ENCODE results near the gene CEP112. TPM values are rescaled to one million over a fixed set of nuclear protein-coding genes. Genes with fewer than 3 reads are reported as not detected.

The CEP112 gene
- total and polyA plus RNA-seq, 2 of the 8 experiments (the other 6 are each of a cell fraction or from before 2014, with no cell fraction given) = 0.62 to 3.1 TPM

- H4K91ac ChIP-seq (replicated peaks; ENCODE audit: insufficient read length, low read length) = no peak overlapping the region
- no peak overlapping the region for H2BK12ac ChIP-seq (ENCODE audit: low read depth, low read length)
- H3K23me2 ChIP-seq (ENCODE audit: low read depth, low read length) = no peaks in the 10 kb centered on the region
- no peak overlapping the region for H2AK5ac ChIP-seq (ENCODE audit: low read depth, low read length)
- H2BK5ac ChIP-seq (ENCODE audit: low read depth, low read length) = no peak overlapping the region
- 96% methylated on average over 2 of the region's 2 CpGs; no CpG with 5 or more reads in 1 of the 2 experiments for WGBS, 2 experiments (ENCODE audit: extremely low coverage in 1 of 2, insufficient coverage in 1 of 2, insufficient read length in 1 of 2, insufficient replicate concordance in 2 of 2, low coverage in 1 of 2, low lambda C conversion rate in 2 of 2, missing lambda C conversion rate in 1 of 2)
- no peak overlapping the region for H4K5ac ChIP-seq (ENCODE audit: insufficient read length, low read depth, low read length)
- H2BK20ac ChIP-seq (ENCODE audit: low read length) = no peak overlapping the region
- DNase-seq (ENCODE audit: low read depth in 1 of 2, low spot score in 2 of 2) (no peak), FAIRE-seq (no peak)
- H3K9ac ChIP-seq (replicated peaks in 1 of 4; ENCODE audit: extremely low read depth in 1 of 4, low read depth in 3 of 4, low read length in 3 of 4) = no peak overlapping the region
- H3K4ac ChIP-seq (replicated peaks; ENCODE audit: insufficient read length, low read depth, low read length) = no peak overlapping the region
- H2AFZ ChIP-seq (ENCODE audit: low read length) = no peak overlapping the region
- H3K79me1 ChIP-seq (ENCODE audit: low read depth, low read length) = no peaks in the 10 kb centered on the region
- H3K14ac ChIP-seq (ENCODE audit: insufficient read length) = no peak overlapping the region
- H3K27me3 ChIP-seq (replicated peaks in 1 of 4; ENCODE audit: control insufficient read depth in 3 of 4, extremely low read depth in 1 of 4, insufficient read depth in 3 of 4, low read length in 3 of 4) = no peaks in the 10 kb centered on the region
- no peaks in the 10 kb centered on the region for H3K9me3 ChIP-seq (ENCODE audit: insufficient read depth in 2 of 2, low read depth in 1 of 2, low read length in 1 of 2)
- H2BK120ac ChIP-seq (replicated peaks; ENCODE audit: low read depth, low read length) = no peak overlapping the region
- H3K79me2 ChIP-seq (ENCODE audit: control insufficient read depth in 1 of 2, insufficient read depth in 2 of 2, low read length in 2 of 2) = no peaks in the 10 kb centered on the region
- H3K18ac ChIP-seq (ENCODE audit: extremely low read depth, low read length) = no peak overlapping the region
- no peak overlapping the region for H3K23ac ChIP-seq (ENCODE audit: insufficient read length)
- H4K20me1 ChIP-seq (replicated peaks in 1 of 2; ENCODE audit: control insufficient read depth in 1 of 2, insufficient read depth in 2 of 2, low read length in 2 of 2) = no peaks in the 10 kb centered on the region
- CTCF ChIA-PET (ENCODE audit: partially characterized antibody) = interaction anchor here (1.5 kb wide), 1 partner anchor 527 kb away, joined by 4 read pairs; no protein-coding TSS in a partner anchor
- no peaks in the 10 kb centered on the region for H3K36me3 ChIP-seq (ENCODE audit: control insufficient read depth in 2 of 4, insufficient read depth in 4 of 4, low read length in 3 of 4)
- no peak overlapping the region for H3K56ac ChIP-seq (replicated peaks; ENCODE audit: insufficient read length, low read depth, low read length)
- no peak overlapping the region for H3K27ac ChIP-seq (ENCODE audit: low read depth, low read length)
- no peak overlapping the region for H3K4me3 ChIP-seq (ENCODE audit: extremely low read depth in 1 of 4, insufficient read depth in 2 of 4, low read depth in 3 of 4, low read length in 4 of 4)
- H4K8ac ChIP-seq (ENCODE audit: extremely low read depth, insufficient read depth, low read length) = no peak overlapping the region
- POLR2A ChIA-PET (ENCODE audit: partially characterized antibody) = no interaction called here
- no peak overlapping the region for H2BK15ac ChIP-seq (ENCODE audit: low read length)
- TF ChIP-seq BRCA1 (IDR thresholded peaks at IDR 0.05; ENCODE audit: low read depth, low read length) (no peak), RFX5 (IDR thresholded peaks at IDR 0.05; ENCODE audit: borderline replicate concordance, low read depth, low read length) (no peak), GABPA (IDR thresholded peaks at IDR 0.05; ENCODE audit: borderline replicate concordance, insufficient read depth, low read length) (no peak), BCL11A (IDR thresholded peaks at IDR 0.05; ENCODE audit: low read depth in 2 of 2, low read length in 2 of 2) (no peak), SRF (IDR thresholded peaks at IDR 0.05; ENCODE audit: low read depth, low read length) (no peak)
- no peak overlapping the region for H3K4me2 ChIP-seq (ENCODE audit: insufficient read depth in 1 of 2, low read depth in 2 of 2, low read length in 2 of 2)
- H3K4me1 ChIP-seq (replicated peaks in 1 of 4; ENCODE audit: control insufficient read depth in 3 of 4, insufficient read depth in 4 of 4, low read length in 3 of 4) = no peaks in the 10 kb centered on the region
Observed at GRCh38 chr17:65820811-65821210, 371.1 kb downstream of the CEP112 start.

Measured in H1 (cell line).